Mesothelial cell of epicardium (in vitro differentiated cells): ENCODE measurements around the gene LMX1A. TPM values are rescaled to one million over a fixed set of nuclear protein-coding genes. Genes with fewer than 3 reads are reported as not detected.

ENCODE experiments used
- DNase-seq, 2 experiments: peaks; one replicate each; pipeline ENCODE4 v3.0.0; 2021; ENCODE audit warnings: low spot score in 2 of 2; ENCODE audit not compliant: unreplicated experiment in 2 of 2
- H3K27ac Mint-ChIP-seq: 2 replicates; pipeline ENCODE4 v1.8.0; 2021; ENCODE audit warnings: mixed read lengths
- H3K27me3 Mint-ChIP-seq: 2 replicates; pipeline ENCODE4 v1.8.0; 2021; ENCODE audit warnings: low read depth, mixed read lengths
- H3K36me3 Mint-ChIP-seq: 2 replicates; pipeline ENCODE4 v1.8.0; 2021; ENCODE audit warnings: mixed read lengths
- H3K4me1 Mint-ChIP-seq: 2 replicates; pipeline ENCODE4 v1.8.0; 2021; ENCODE audit warnings: mixed read lengths
- H3K4me3 Mint-ChIP-seq: 2 replicates; pipeline ENCODE4 v1.8.0; 2021; ENCODE audit warnings: mild to moderate bottlenecking, moderate library complexity, mixed read lengths
- H3K9me3 Mint-ChIP-seq: 2 replicates; pipeline ENCODE4 v1.8.0; 2021; ENCODE audit warnings: mixed read lengths
- CTCF ChIP-seq: fragments of 200-600 bp; sonication (generic); IDR thresholded peaks from one replicate; pipeline ENCODE4 v1.5.0; 2021; ENCODE audit warnings: antibody characterized with exemption; ENCODE audit not compliant: unreplicated experiment
- total RNA-seq: library from RNA; stranded (reverse); gene quantifications from 3 replicates; pipeline ENCODE4 v1.2.1, GENCODE V29; 2021

The LMX1A gene
- total RNA-seq, 1 donor from 2014 or later, result 0.18 TPM

DNA sequence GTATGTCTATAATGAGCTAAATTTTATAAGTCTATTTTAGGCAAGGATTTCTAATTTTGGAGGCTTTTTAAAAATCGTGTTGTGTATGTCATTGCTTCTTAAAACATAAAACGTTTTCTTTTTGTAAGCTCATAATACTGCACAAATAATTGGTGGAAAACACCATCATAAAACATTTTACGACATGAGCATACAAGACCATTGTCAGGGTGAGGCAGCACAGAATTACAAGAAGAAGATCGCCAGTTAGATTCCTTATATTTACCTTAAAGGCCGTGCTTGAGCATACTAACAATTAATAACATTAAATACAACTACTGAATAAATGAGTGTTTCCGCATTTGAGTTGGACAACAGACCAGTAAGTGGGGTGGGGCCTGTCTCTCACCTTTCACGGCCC, 19.1 kb upstream of the LMX1A start:
- peaks cover 28% of the 10 kb centered on the region for H3K27me3 Mint-ChIP-seq
- no peak for DNase-seq
- no peak overlapping the region for H3K27ac Mint-ChIP-seq
- no peaks in the 10 kb centered on the region for H3K9me3 Mint-ChIP-seq
- H3K4me3 Mint-ChIP-seq, result peak overlapping the region; percentile 35
- no peaks in the 10 kb centered on the region for H3K36me3 Mint-ChIP-seq
- no peak for TF ChIP-seq CTCF
- H3K4me1 Mint-ChIP-seq, result peaks cover 39% of the 10 kb centered on the region

DNA sequence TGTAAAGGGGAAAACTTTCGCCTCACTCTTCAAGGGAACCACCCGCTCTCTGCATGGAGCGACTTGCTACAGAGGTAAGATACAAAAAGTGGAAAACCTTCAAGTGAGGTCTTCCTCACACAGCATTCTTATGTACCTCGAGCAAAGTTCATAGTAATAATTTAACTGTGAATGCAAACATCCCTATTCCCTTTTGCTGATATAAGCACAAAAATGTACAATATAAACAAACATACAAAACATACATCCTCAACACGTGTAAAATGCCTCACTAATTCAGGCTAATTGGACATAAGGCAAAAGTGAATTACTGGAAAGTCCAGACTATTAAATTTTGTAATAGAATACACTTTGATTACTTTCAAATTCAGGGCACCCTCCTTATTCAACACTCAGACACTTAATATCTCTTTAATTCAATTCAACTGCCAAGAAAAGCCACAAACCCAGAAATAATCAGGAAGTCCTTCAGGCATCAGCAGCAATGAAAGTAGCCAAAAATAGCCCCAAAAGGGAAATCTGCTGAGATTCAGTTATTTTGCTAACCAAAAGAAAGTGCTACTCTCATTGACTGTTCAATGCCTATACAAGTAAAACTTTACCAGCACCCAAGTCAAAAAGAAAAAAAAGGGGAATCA, 15.2 kb upstream of the LMX1A start:
- no peaks in the 10 kb centered on the region for H3K36me3 Mint-ChIP-seq
- no peak overlapping the region for H3K27ac Mint-ChIP-seq
- peaks cover 61% of the 10 kb centered on the region for H3K27me3 Mint-ChIP-seq
- no peak for TF ChIP-seq CTCF
- no peaks in the 10 kb centered on the region for H3K9me3 Mint-ChIP-seq
- no peak overlapping the region for H3K4me3 Mint-ChIP-seq
- no peak for DNase-seq
- H3K4me1 Mint-ChIP-seq, result peaks cover 28% of the 10 kb centered on the region

GRCh38 chr1:165369255-165369848, 12.8 kb upstream of the LMX1A start:
- no peaks in the 10 kb centered on the region for H3K9me3 Mint-ChIP-seq
- H3K36me3 Mint-ChIP-seq, result no peaks in the 10 kb centered on the region
- H3K27ac Mint-ChIP-seq, result no peak overlapping the region
- H3K27me3 Mint-ChIP-seq, result peaks cover 81% of the 10 kb centered on the region
- DNase-seq, result peak in 1 of 2 experiments; percentile 72
- TF ChIP-seq CTCF, result peak; percentile 68
- no peak overlapping the region for H3K4me3 Mint-ChIP-seq
- H3K4me1 Mint-ChIP-seq, result peaks cover 10% of the 10 kb centered on the region

- peaks cover 90% of the 10 kb centered on the region for H3K27me3 Mint-ChIP-seq
- peaks cover 1% of the 10 kb centered on the region for H3K4me1 Mint-ChIP-seq
- H3K9me3 Mint-ChIP-seq, result no peaks in the 10 kb centered on the region
- DNase-seq, result peak; percentile 70 to 91
- no peak overlapping the region for H3K4me3 Mint-ChIP-seq
- no peaks in the 10 kb centered on the region for H3K36me3 Mint-ChIP-seq
- H3K27ac Mint-ChIP-seq, result no peak overlapping the region
- peak; percentile 91 for TF ChIP-seq CTCF
Measured at GRCh38 chr1:165367375-165367993, 11.0 kb upstream of the LMX1A start.

- no peak for DNase-seq
- Mint-ChIP-seq H3K27ac (no peak overlapping the region), H3K36me3 (no peaks in the 10 kb centered on the region), H3K4me1 (peaks cover 1% of the 10 kb centered on the region), H3K27me3 (peaks cover 91% of the 10 kb centered on the region), H3K4me3 (no peak overlapping the region), H3K9me3 (no peaks in the 10 kb centered on the region)
- no peak for TF ChIP-seq CTCF
Measured at GRCh38 chr1:165365341-165365740, 8.8 kb upstream of the LMX1A start.
